Endometrium (tissue), 2 donors: ENCODE results near the gene PREX1.
"Not testable (repeated sequence)": the region's sequence is repeated elsewhere in the genome, so short reads cannot be mapped to it uniquely, and the experiment has no call there.

Source experiments
- FAIRE-seq: peaks from 2 replicates; lab custom pipeline; 2012; peaks lifted over from hg19 to GRCh38; lab: Jason Lieb, UNC
- donor health status: control.
- donor health status: control.

PREX1 gene, protein sequence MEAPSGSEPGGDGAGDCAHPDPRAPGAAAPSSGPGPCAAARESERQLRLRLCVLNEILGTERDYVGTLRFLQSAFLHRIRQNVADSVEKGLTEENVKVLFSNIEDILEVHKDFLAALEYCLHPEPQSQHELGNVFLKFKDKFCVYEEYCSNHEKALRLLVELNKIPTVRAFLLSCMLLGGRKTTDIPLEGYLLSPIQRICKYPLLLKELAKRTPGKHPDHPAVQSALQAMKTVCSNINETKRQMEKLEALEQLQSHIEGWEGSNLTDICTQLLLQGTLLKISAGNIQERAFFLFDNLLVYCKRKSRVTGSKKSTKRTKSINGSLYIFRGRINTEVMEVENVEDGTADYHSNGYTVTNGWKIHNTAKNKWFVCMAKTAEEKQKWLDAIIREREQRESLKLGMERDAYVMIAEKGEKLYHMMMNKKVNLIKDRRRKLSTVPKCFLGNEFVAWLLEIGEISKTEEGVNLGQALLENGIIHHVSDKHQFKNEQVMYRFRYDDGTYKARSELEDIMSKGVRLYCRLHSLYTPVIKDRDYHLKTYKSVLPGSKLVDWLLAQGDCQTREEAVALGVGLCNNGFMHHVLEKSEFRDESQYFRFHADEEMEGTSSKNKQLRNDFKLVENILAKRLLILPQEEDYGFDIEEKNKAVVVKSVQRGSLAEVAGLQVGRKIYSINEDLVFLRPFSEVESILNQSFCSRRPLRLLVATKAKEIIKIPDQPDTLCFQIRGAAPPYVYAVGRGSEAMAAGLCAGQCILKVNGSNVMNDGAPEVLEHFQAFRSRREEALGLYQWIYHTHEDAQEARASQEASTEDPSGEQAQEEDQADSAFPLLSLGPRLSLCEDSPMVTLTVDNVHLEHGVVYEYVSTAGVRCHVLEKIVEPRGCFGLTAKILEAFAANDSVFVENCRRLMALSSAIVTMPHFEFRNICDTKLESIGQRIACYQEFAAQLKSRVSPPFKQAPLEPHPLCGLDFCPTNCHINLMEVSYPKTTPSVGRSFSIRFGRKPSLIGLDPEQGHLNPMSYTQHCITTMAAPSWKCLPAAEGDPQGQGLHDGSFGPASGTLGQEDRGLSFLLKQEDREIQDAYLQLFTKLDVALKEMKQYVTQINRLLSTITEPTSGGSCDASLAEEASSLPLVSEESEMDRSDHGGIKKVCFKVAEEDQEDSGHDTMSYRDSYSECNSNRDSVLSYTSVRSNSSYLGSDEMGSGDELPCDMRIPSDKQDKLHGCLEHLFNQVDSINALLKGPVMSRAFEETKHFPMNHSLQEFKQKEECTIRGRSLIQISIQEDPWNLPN (N-terminal part only)

DNA sequence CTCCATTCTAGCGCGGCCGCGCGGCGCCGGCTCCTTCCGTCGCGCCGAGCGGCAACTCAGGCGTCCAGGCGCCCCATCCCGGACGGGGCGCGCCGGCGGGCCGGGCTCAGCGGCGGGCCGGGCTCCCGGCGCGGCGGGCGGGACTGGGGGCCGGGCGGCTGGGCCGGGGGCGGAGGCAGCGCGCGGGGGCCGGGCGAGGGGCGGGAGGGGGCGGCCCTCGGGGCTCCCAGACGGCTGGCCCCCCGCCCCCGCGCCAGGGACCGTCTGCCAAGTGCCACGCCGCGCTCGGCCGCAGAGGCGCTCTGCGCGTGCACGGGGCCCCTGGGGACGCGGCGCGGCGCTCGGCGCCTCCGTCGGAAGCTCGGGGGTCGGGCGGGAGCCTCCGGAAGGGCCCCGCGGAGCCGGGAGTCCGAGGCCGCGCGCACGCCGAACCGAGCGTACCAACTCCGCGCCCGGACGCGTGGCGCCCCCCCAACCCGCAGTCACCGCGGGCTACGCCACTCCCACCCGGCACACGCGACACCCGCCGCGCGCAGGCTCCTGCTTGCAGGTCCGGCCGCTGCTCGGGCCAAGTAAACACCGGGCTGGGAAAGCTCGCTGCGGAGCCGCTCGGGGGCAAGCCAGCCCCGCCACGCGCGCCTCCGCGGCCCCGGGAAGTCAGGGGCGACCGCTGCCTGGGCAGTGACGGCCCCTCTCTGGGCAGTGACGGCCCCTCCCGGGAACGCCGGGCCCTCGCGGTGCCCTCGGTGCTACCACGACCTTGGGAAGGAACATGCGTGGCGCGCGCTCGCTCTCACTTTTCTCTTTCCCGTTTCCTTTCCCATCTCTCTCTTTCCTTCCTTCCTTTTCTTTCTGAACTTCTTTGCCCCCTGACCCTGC lies at the start of gene PREX1:
TSS of gene PREX1 (minus strand) at position 145 of the 879 bp plus-strand sequence. CDS start at position 6, 139 bp downstream.
- no peak for FAIRE-seq

DNA sequence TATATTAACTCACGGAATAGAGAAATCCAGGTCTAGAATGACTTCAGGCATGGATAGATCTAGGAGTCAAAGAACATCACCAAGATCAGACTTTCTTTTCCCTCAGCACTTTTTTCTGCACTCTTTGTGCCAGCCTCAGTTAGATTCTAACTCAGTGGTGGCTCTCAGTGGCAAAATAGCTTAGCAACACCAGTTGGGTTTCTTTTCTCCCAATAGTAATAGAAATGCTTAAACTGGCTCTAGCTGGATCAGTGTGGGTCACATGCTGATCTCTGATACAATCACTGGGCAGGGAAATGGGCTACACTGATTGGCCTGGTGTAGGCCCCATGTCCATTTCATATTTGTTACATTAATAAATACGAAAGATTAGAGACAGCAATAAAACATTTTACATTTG lies 49.5 kb upstream of the PREX1 start:
- no peak for FAIRE-seq

DNA sequence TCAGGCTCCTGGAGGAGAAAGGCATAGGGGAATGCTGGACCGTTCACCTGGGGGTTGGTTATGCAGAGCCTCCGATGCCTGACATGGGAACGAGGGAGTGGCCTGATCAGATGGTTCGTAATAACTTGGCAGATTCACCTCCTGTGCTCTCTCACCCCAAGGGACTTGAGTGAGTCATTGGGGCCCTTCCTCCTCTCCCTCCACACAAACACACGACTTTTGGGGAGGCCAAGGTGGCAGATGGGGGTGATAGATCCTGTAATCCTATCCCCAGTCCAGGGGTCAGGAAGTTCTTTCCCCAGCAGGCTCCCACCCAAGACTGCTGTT lies 48.1 kb upstream of the PREX1 start:
- FAIRE-seq = no peak

DNA sequence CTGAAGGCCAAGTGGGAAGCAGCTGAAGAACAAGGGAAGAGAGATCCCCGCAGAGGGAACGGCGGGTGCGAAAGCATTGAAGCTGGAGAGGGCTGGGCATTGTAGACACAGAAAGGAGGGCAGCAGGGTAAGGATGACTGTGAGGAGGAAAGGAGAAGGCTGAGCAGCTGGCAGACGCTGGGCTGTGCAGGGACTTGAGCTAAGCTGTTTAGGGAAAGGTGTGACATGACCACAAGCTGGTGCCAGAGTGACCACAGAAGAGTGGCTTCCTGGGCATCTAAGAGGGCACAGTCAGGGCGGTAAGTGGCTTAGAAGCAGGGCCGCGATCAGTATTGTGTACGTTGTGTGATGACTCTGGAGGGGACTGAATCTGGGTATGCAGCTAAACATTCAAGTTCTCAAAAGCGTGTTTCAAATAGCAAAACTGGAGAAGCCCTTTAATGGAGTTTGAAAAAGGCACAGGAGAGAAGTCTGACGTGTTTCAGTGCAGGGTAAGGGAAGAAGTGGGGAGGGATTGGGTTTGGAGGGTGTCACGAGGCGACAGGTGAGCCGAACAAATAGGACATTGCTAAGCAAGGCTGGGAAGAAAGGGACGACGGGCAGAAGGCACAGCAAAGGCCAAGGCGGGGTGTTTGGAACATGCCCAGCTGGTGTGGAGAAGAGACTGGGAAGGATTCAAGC lies 47.6 kb upstream of the PREX1 start:
- no peak for FAIRE-seq

DNA sequence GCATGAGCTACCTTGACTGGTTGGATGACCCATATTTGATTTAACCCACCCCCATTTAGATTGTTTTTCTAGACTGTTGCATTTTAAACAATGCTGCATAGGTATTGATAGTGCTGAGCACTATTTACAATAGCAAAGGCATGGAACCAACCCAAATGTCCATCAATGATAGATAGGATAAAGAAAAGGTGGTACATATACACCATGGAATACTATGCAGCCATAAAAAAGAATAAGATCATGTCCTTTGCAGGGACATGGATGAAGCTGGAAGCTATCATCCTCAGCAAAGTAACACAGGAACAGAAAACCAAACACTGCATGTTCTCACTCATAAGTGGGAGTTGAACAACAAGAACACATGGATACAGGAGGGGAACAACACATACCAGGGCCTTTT lies 41.6 kb upstream of the PREX1 start:
- FAIRE-seq = not testable (repeated sequence)

DNA sequence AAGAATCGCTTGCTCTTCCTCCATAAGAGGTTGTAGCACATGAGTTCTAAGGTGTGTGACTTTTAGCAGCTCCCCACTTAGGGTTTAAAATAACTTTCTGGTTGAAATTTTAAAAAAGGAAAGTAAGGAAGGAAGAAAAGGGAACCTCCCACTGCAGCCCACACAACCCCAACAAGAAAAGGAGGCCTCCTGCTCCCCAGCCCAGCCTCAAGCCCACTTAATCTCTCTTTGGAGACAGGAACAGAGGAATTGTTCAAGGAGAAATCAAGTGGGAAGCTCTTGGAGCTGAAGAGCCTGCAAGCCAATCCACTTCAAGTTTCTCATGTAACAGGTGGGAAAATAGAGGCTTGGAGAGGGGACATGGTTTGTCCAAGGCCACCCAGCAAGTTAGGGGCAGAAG lies 39.1 kb upstream of the PREX1 start:
- FAIRE-seq = no peak

DNA sequence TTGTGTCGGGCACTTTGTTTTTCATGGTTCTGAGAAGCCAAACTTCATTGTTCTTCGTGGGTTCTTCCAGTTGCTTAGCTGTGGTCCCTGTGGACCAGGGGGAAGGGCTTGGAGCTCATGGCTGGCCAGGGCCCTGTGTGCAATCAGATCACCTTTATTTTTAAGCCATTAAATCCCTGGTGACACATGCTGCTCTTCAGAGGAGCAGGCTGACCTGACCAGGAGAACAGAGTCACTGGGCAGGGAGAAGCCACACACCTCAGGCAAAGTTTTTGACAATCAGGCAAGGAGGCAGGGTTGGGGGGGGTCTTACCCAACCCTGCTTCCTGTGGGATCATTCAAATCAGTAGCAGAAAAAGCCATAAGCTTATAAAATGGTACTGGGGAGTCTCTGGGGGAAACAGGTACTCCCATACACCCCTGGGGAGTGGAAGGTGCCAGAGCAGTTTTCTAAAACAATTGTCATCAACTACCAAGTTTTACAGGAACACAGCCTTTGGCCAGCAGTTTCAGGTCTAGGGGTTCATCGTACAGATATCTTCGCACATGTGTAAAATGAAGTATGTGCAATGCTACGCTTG lies 37.0 kb upstream of the PREX1 start:
- FAIRE-seq = no peak

DNA sequence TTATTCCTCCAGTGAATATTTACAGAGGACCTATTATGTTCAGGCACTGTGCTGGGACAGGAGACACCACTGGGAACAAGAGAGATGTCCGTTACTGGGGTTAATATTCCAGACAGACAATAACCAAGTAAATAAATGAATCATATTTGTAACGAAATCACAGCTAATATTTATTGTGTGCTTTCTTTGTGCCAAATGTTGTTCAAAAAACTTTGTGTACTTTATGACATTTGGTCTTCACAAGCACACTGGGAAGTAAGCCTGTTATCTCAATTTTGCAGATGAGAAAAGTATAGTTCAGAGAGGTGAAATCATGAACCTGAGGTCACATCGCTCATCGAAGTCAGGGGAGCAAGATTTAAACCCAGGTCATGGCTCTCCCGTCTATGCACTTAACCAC lies 36.5 kb upstream of the PREX1 start:
- no peak for FAIRE-seq

DNA sequence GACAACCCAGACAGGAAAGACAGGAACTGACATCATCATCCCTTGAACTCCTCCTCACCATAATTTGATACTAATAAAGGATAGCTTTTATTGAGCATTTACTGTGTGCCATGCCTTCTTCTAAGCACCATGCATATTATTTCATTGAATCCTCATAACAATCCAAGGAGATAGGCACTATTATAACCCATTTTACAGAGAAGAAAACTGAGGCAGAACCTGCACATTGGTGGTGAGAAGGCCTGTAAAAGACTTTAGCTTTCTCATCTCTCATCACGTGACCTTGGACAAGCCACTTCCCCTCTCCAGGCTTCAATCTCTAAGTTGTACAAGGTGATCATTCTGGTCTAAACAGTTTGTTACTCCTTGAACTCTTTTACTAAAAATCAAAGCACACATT lies 34.5 kb upstream of the PREX1 start:
- no peak for FAIRE-seq

DNA sequence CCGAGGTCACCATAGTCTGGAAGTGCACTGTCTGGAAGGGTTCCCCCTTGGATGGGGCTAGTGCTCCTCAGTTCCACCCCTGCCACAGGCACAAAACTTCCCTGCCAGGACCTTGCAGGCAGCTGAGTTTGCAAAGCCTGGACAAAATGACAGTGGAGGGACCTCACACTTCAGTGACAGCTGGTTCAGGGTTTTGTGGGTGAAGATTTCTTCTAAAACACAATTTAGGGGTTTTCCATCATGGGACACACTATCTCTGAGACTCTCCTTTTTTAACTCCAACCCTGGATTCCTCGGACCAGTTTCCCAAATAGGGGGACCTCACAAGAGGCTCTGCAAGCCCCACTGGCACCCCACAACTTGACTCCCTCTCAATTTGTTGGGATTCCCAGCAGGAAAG lies 33.6 kb upstream of the PREX1 start:
- no peak for FAIRE-seq

DNA sequence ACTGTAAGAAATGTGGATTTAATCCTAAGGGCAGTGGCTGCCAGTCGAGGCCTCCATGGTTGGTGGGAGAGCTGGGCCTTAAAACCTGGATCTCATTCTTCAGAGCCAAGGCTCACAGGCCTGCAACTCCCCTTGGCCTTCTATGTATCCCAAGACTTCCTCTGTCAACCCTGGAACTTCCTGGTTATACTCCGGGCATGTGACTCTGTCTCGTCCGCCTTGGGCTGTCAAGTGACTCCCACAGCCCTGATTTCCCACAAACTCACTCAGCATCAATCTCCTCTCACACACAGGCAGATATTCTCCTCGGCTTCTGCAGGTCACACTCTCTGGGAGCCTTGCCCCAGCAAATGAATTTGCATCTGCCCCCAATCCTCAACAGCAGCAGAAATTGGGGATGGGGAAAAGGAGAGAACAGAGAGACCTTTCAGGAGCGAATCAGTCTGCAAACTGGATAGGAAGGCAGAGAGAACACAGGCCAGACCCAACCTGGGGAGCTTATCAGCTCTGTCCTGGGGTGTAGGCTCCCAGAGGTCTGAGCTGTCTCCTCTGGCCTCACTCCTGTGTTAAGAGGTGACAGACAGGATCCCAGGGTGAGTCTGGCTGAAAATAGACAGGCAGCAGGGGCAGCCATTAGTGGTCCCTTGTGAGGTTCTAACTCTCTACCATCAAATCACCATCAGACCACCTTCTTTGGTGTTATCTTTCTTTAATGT lies 30.4 kb upstream of the PREX1 start:
- no peak for FAIRE-seq

DNA sequence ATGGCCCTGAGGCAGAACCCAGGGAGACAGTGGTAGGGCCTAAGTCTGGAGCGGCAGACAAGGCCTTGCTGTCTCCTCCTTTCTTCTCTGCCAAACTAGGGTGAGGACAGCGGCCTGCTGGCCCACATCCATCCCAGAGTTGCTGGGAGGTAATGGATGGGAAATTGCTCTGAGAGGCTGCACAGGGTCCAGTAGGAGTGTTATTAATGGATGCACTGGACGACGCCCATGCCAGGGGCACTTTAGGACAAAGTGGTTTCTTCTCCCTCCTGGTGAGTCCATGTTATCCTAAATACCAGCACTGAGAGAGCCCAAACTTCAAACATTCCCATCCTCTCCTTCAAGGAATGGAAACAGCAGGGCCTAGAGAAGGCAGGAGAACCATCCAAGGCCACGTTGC lies 28.3 kb upstream of the PREX1 start:
- FAIRE-seq = no peak

DNA sequence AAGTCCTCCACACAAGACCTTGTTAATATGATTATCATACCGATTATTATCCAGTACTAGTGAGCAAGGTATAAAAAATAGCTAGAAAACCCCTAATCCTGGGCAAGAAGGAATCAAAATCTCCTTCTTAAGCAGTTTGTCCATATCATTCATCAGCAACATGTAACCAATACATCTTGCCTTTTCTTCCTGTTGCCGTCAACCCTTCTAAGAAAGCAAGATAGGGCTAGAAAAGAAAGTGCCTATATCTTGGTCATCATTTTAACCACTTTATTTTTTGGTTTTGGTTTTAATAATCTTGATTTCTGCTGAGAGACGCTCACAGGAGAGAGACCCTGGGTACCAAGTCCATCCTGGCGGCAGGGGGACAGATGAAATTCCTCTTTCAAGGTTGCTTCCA lies 27.2 kb upstream of the PREX1 start:
- FAIRE-seq = no peak

DNA sequence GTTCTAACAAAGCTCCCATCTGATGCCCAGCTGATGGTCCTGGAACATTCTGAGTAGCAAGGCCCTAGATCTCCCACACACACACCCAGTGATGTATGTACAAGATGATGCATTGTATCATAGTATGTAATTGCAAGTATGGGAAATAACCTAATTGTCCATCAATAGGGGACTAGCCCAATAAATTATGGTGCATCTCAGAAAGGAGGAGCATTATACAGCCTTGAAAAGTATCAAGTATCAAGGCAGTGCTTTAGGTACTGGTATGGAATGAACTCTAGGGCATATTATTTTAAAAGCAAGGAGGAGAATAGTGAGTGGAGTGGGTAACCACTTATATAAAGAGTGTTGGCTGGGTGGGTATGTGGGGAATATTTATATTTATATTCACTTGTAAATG lies 24.8 kb upstream of the PREX1 start:
- no peak for FAIRE-seq

DNA sequence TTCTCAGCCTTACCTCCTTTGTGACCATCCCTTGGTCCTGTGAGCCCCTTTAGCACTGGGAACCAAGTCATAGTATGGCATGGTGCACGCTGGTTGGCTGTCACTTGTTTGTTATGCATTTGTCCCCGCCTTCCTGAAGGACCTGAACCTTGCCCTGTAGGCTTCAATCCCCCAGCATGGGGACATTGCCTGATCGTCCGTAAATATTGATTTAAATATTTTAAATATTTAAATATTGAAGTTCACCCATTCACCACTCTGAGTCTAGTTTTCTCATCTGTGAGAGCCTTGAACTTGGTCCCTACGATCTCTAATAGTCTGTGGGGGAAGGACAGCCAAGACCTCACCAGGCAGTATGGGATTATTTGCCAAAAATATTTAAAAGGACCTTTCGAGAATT lies 23.8 kb upstream of the PREX1 start:
- no peak for FAIRE-seq

DNA sequence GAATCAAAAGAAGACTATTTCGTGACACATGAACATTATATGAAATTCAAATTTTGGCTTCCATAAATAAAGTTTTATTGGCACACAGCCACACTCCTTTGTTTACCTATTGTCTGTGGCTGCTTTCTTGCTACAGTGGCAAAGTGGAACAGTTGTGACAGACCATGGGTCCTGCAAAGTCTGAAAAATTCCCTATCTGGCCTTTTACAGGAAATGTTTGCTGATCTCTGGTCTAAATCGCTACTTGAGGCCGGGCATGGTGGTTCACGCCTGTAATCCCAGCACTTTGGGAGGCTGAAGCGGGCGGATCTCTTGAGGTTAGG lies 23.1 kb upstream of the PREX1 start:
- FAIRE-seq = no peak

DNA sequence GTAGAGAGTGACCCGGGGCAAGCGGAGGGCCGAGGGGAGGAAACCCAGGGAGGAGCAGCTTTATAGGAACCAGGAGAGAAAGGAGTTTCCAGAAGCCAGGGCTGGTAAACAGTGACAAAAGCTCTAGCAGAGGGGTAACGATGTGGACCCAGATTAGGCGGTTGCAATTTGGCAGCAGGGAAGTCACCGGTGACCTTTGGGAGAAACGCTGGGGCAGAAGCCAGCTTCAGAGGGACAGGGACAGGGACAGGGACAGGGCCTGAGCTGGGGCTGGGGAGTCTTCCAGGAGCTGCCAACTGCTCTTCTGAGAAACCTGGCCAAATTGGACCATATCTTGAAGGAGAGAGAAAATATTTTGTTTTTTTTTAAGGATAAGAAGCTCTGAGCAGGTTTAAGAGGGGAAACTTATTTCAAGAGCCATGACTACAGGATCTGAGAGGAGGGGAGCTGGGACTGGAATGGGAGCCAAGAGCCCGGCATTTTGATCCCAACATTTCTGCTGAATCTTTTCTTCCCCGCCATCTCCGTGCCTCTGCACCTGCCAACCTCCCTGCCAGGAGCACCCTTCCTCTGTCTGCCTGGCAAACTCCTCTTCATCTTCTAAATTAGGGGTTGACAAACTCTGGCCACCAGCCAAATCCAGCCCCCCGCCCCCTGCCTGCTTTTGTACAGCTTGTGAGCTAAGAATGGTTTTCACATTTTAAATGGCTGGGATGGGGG lies 22.6 kb upstream of the PREX1 start:
- no peak for FAIRE-seq

DNA sequence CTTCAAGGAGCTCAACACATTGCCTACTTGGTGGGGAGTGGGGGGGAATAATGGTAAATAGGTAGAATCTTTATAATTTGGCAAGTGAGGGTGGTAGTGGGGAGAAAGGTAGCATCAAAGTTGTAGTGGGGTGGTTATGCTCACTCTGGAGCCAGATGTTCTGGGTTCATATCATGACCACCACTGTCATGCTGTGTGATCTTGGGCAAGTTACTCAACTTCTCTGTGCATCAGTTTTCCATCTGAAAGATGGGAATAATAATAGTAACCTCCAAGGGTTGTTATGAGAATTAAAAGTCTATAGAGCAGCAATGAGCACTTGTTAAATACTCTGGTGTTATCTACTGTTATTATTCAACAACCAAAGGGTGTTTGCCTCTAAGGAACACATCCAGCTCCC lies 22.0 kb upstream of the PREX1 start:
- FAIRE-seq = no peak

DNA sequence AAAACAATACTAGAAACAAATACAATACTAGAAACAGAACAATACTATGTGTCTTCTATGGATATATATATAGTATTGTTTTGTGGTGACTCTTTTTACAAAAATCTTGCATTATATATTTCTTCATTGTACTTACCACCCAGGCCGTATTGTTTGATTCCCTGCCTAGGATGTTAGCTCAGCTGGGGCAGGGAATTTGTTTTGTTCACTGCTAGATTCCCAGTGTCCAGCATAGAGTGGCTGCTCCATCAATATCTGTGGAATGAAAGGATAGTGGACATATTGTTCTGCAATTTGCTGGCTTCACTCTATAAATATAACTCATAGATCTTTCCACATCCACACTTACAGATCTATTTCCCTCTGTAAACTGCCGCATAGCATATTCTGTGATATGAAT lies 21.5 kb upstream of the PREX1 start:
- no peak for FAIRE-seq
